NCI-H128 (cell line): ENCODE data around the gene MIOX.
"Not testable (repeated sequence)": the region's sequence is repeated elsewhere in the genome, so short reads cannot be mapped to it uniquely, and the experiment has no call there.

Experiments
- DNase-seq: peaks from one replicate; lab custom pipeline; 2025; ENCODE audit not compliant: unreplicated experiment; lab: John Stamatoyannopoulos, UW

Gene MIOX

DNA sequence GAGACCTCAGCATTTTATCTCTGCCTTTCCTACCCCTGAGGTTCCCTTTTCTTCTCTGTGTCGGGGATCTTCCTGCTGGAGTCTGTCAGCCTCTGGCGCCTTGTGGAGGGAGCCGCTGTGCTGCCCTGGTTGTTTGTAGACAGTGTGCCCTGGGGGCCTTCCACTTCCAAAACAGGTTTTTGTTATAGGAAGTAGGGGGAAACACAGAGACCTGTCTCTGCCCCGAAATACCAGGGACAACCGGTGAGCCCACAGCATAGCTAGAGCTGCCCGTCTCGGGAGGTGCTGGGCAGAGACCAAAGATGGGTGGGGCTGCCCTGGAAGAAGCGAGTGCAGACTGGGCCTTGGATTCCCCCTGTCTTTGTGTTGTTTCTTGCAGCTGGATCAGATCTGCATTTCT is 29.4 kb downstream of the MIOX start:
- DNase-seq = no peak

DNA sequence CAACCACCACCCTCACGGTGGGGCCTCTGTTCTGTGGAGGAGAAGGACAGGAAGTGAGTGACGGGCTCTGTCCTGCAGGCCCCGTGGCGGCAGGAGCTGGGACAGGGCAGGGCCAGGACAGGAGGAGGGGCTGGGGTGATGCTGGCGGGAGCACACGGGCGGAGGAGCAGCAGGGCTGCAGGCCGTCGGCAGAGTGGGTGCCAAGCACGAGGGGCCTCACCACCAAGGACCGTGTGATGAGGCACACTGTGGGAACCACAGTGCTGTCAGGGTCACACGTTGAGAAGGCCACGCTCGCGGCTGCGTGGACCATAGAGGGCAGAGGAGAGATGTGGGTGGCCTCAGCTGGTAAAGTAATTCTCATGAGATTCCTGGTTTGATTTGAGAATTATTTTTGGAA is 30.2 kb downstream of the MIOX start:
- no peak for DNase-seq

DNA sequence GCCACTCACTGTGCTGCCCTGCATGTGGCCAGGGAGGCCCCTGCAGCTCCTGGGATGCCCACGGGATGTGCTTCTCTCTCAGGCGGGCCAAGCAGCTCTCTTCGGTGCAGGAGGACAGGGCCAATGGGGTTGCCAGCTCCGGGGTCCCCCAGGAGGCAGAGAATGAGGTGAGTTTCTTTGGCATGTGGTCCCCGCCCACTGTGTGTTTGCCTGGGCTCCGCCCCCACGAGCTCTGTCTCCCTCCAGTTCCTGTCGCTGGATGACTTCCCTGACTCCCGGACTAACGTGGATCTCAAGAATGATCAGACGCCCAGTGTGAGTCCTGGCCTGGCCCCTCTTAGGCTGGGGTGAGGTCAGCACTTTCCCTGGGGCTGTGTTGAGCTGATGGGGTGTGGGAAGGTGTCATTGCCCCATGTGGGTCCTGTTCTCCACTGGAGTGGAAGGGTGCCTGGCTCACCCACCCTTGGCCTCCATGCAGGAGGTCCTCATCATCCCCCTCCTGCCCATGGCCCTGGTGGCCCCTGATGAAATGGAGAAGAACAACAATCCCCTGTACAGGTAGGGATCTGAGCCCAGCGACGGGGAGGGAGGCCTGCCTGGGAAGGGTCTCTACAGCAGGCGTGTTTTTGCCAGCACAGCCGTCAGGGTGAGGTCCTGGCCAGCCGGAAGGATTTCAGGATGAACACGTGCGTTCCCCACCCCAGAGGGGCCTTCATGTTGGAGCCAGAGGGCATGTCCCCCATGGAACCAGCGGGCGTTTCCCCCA is 31.0 kb downstream of the MIOX start:
- no peak for DNase-seq

DNA sequence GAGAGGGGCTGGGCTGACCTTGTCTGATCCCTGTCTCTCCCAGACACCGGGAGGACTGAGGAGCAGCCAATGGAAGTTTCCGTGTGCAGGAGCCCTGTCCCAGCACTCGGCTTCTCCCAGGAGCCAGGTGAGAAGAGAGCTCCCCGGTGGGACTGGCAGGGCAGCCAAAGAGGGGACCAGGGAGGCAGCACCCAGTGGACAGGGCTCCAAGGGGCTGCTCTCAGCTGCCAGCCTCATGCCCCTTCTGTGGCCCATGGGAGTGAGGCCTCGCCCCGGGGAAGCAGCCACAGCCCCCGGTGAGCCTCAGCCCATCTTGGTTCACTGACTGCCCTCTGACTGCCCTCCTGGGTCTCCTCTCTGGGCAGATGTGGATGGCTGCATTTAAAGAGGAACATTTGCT is 31.9 kb downstream of the MIOX start:
- no peak for DNase-seq

DNA sequence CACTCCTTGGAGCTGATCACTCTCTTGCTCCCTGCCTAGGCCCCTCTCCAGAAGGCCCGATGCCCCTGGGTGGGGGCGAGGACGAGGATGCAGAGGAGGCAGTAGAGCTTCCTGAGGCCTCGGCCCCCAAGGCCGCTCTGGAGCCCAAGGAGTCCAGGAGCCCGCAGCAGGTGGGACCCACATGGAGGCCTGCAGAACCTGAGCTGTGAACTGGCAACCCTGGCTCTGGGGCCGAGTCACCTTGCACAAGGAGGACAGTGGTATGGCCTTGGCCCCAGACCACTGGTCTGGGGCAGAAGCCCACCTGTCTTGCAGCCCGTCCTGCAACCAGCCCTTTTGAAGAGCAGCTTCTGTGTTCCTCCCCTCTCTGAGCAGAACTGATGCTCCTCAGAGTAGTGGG is 32.5 kb downstream of the MIOX start:
- DNase-seq = no peak

DNA sequence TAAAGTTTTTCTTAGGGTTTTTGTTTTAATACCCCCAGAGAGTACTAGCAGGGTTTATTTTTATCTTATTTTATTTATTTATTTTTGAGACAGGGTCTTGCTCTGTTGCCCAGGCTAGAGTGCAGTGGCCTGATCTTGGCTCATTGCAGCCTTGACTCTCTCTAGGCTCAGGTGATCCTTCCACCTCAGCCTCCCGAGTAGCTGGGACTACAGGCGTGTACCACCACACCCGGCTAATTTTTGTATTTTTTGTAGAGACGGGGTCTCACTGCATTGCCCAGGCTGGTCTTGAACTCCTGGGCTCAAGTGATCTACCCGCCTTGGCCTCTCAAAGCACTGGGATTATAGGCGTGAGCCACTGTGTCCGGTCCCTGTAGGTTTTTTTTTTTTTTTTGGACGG is 33.5 kb downstream of the MIOX start:
- not testable (repeated sequence) for DNase-seq

DNA sequence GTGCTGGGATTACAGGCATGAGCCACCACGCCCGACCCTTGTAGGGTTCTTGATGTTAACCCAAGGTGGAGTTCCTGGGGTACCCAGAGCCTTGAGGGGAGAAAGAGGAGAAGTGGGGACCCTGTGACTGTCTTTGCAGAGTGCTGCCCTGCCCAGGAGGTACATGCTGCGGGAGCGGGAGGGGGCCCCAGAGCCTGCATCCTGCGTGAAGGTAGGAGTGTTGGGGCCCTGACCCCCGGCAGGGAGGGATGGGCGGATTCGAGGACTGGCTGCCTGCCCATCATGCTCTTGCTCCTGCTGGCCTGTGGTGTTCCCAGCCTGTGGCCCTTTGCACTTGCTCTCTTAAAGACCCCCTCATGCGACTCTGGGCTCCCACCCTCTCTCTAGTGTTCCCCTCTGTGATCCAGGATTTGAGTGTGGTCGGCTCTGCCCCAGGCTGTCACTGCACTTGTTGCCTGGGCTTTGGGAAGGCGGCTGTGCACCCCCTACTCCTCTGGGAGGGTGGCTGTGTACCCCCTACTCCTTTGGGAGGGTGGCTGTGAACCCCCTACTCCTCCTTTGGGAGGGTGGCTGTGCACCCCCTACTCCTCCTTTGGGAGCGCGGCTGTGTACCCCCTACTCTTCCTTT is 34.3 kb downstream of the MIOX start:
- no peak for DNase-seq

DNA sequence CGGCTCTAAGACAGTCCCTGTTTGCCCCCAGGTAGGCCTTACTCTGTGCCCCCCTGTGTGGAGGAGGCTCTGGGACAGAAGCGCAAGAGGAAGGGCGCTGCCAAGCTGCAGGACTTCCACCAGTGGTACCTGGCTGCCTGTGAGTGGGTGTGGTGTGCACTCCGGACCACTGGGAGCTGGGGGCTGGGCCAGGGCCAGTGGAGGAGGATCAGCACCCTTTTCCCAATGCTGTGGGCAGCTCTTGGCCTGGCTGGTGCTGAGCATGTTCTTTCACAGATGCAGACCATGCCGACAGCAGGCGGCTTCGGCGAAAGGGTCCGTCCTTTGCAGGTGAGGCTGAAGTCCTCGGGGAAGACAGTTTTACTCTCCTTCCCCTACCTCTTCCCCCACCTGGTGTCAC is 35.1 kb downstream of the MIOX start:
- DNase-seq = no peak

DNA sequence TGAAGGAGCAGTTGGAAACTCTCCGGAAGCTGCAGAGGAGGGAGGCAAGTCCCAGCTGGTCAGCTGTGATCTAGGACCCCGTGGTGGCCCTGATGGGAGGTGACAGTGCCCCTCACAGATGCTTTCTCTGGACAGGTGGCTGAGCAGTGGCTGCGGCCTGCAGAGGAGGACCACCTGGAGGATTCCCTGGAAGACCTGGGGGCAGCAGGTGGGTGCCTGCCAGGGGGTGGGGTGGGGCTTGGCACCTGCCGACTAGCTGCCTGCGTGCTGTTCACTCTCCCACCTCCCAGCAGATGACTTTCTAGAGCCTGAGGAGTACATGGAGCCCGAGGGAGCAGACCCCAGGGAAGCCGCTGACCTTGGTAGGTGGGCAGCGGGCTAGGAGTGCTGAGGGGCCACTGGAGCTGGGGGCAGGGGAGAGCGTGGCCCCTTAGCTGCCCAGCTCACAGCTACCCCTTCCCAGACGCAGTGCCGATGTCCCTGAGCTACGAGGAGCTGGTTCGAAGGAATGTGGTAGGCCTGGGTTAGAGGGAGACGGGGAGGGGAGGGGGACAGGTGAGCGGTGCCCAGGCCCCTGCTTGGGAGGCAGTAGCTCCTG is 35.6 kb downstream of the MIOX start:
- DNase-seq = no peak

DNA sequence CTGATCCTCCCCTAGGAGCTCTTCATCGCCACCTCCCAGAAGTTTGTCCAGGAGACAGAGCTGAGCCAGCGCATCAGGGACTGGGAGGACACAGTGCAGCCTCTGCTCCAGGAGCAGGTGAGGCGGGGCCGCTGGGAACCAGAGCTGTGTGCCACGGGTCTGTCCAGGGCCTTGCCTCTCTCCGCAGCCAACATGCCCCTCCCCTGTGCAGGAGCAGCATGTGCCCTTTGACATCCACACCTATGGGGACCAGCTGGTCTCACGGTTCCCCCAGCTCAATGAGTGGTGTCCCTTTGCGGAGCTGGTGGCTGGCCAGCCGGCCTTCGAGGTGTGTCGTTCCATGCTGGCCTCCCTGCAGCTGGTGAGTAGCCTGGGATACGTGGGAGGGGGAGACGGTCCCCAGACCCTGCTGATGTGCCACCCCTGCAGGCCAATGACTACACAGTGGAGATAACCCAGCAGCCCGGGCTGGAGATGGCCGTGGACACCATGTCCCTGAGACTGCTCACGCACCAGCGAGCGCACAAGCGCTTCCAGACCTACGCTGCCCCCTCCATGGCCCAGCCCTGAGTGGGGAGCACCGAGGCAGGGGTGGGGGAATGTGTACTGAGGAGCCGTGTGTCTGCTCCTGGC is 36.3 kb downstream of the MIOX start:
- no peak for DNase-seq

DNA sequence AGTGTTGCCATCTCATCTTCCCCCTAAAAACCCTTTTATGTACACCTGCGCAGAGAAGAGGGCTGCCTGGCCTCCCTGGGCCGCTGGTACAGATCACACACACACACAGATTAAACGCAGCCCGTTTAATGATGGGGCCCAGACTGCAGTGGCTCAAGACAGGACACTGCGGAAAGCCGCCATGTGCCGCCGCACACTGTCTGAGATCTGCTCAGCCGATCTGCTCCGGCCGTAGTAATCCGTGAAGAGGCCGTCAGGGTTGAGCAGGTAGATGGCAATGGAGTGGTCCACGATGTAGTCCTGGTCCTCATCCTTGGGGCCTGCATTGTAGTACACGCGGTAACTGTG is 36.8 kb downstream of the MIOX start:
- no peak for DNase-seq

DNA sequence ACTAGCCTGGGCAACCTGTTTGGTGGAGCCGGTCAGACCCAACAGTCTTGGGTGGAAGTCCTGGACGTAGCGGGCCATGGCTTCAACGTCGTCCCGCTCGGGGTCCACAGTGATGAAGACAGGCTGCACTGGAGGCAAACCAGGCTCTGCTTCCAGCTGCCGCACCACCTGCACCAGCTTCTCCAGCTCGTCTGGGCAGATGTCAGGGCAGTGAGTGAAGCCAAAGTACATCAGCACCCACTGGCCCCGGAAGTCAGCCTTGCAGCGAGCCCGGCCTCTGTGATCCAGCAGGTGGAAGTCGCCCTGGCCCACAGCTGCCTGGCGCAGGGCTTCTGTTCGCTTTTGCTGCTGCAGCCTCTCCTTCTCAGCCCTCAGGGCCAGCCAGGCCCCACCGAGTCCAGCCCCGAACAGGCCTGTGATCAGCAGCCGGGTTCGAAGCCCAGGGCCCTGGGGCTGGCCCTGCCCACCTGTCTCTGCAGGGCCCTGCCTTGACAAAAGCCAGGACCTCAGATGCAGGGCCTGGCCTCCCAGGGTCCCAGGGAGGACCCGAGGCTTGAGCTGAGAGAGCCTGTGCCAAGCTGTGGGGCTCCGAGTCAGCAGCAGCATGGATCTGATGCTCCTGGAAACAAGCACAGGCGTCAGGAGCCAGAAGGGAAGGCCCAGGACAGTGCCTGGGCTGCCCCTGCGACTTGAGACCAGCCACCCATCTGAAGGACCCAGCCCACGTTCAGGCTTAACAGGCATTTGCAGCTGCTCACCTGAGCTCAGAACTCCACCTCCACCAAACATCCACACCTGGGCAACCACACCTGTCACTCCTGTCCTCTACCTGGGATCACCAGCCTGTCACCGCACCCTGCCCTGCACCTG is 37.4 kb downstream of the MIOX start:
- no peak for DNase-seq

DNA sequence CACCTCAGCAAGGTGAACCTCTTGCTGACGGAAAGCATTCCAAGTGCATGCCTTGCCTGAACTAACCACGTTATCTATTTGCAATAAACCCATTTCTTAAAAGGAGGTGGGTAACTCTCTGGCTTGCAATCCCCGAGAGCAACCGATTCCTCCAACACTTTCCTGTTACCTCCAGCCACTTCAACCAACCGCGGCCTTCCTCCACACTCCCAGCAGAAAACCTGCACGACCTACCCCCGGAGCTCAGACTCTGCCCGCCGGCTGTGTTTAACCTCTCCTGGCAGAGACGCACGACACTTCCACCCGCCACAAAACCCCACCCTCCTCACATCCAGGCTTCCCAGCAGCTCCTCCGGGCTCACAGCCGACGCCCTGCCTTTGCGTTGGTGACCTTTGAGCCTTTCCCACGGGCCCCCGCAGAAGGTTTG is 38.0 kb downstream of the MIOX start:
- DNase-seq = no peak

DNA sequence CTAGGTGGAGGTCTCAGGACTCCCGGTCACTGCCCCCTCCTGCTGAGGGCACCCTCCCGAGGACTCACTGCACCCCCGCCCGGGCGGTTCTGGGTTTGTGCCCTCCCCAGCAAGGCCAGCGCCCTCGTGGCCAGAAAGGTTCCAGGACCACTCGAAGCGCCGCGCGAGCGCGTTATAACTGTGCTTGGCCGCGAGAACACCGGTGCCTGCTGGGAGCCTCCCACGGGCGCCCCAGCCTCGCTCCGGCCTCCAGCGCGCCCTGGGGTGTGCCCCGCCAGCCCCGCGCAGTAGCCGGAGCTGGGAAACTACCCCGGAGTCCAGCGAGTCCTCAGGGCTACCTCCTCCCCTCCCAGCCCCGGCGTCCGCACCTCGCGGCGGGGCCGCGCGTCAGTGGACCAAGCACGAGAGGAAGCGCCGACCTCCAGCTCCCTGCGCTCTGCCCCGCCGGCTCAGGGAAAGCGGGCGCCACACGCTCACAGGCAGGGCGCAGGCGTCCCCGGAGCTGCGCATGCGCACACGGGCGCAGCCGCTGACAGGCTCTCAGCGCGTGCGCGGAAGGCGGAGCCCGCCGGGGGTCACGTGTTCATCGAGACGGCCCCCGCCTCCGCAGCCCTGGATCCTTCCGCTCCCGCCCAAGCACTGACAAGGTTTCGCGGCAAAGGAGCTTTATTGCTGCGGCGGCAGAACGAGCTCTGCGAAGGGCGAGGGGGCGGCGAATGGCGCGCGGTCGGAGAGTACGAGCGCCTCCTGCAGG is 38.6 kb downstream of the MIOX start, which contains the start of gene SCO2:
TSS of gene SCO2 (minus strand) at position 495 of the 754 bp plus-strand sequence. CDS start 1,187 bp downstream, outside the sequence.
- DNase-seq = peak; percentile 82

DNA sequence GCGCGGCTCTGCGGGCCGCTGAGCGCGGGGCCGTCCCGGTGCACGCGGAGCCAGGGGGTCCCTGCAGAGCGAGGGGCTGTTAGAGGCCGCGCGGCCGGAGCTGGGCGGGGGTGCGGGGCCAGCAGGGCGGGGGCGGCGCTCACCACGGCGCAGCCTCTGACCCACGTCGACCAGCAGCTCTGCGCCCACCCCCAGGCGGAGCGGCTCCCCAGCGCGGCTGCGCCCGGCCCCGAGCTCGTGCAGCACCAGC is 39.1 kb downstream of the MIOX start:
- no peak for DNase-seq

DNA sequence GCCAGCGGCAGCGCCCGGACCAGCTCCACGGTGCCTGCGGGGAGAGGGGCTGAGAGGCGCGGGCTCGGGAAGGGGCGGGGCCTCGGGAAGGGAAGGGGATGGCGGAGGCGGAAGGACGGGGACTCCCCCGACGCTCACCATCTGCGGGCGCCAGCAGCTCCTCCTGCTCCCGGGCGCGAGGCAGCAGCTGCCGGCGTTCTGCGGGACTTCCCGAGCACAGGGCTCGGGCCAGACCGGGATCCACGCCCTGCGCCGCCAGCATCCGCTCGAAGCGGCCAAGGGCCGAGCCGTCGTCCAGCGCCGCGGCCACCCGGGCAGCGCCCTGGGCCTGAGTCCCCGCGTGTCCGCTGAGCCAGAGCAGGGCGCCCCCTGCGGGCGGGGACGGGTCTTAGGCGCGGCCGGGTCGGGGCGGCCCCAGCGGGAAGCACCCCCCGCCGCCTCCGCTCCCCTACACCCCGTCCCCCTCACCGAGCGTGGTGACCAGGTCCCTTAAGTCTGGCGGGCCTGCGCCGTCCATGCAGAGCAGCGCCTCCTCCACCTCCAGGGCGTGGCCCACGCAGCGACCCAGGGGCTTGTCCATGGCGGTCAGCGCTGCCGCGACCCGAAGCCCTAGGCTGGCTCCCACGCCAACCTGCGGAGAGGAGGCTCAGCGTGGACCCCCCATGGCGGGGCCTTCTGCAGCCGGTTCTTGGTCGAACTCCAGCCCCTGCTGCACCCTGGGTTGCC is 39.6 kb downstream of the MIOX start:
- DNase-seq = peak; percentile 30

DNA sequence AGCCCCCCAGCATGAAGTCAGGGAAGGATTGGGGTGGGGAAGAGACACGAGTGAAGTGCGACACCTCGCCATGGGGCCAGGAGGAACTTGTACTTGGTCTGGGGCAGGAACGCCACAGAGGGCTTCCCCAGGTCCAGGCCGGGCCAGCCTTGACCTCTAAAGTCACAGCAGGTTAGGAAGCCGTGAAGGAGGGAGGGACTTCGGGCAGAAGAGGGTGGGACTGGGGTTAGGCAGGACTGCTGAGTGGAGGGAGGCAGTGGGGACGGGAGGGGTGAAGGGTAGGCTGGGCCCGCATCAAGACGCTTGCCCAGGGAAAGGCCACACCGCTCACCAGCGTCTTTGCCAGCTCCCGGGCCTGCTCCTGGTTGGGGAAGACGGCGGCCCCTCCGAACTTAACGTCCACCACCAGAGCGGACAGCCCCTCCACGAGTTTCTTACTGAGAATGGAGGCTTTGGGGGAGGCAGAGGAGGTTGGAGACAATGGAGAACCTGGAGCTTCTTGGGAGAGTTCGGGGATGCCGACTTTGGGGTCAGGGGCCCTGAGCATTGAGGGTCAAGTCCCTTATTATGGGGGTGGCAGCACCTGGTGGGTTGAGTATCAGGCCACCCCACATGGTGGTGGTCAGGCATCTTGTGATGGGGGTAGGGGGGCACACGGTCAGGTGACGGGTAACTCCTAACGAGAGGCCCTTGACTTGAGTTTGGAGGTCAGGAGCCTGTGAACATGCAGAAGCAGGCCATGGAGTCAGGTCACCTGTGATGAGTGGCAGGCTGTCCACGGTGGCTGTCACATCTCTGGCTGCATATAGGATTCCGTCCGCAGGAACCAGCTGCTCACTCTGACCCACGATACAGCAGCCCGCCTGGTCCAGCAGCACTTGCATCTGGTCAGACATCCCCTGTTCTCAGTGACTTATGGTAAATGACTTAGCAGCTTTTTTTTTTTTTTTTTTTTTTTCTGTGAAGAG is 40.5 kb downstream of the MIOX start:
- no peak for DNase-seq

DNA sequence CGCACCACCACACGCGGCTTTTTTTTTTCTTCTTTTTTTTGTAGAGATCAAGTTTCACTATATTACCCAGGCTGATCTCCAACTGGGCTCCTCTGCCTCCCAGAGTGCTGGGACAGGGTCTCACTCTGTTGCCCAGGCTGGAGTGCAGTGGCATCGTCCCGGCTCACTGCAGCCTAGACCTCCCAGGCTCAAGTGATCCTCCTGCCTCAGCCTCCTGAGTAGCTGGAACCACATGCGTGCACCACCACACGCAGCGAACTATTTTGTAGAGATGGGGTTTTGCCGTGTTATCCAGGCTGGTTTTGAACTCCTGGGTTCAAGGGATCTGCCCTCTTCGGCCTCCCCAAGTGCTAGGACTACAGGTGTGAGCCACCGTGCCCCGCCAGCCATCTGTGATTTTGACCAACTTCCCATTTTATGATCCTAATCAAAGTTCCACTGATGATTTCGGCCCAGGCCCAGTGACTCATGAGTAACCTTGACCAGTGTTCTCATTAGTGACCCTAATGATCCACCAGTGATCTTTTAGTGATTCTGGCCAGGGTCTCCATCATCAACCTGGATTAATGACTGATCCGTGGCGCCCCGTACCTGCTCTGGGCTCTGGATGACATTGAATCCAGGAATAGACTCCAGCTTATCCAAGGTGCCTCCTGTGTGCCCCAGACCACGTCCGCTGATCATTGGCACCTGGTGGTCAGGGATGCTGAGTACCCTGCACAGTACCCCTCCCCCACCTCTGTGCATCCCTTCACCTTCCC is 41.4 kb downstream of the MIOX start:
- DNase-seq = no peak
